Stimulated activated CD8-positive, alpha-beta memory T cell treated with anti-CD3 and anti-CD28 coated beads, Interleukin-15, amount 100 ng/mL, for 48 hours (primary cell): Measurements from ENCODE around the gene CNNM3.

Experiments
- DNase-seq, 2 donors: peaks; one replicate each; pipeline ENCODE4 v3.0.0-alpha.2; 2020; ENCODE audit warnings: low read depth in 2 of 2

CNNM3 gene

GRCh38 chr2:96864343-96865091 lies 48.4 kb downstream of the CNNM3 start:
- no peak for DNase-seq

- no peak for DNase-seq
Observed at GRCh38 chr2:96865654-96866053, 49.6 kb downstream of the CNNM3 start.

GRCh38 chr2:96866149-96866548 lies 50.1 kb downstream of the CNNM3 start:
- no peak for DNase-seq

GRCh38 chr2:96866586-96866985 lies 50.5 kb downstream of the CNNM3 start:
- DNase-seq: no peak

GRCh38 chr2:96866986-96867755 lies 51.1 kb downstream of the CNNM3 start:
- DNase-seq: no peak

- DNase-seq: no peak
Observed at GRCh38 chr2:96867756-96868554, 51.9 kb downstream of the CNNM3 start.

GRCh38 chr2:96868555-96869280 lies 52.6 kb downstream of the CNNM3 start:
- peak; percentile 58 to 59 for DNase-seq

GRCh38 chr2:96869281-96869821 lies 53.3 kb downstream of the CNNM3 start:
- DNase-seq: no peak

- DNase-seq: no peak
Observed at GRCh38 chr2:96869822-96870625, 54.0 kb downstream of the CNNM3 start, which contains the start of gene SEMA4C. Gene SEMA4C (minus strand): TSS chr2:96870080. CDS start chr2:96867886, 2,194 bp downstream.

GRCh38 chr2:96870626-96871255 lies 54.7 kb downstream of the CNNM3 start:
- DNase-seq: no peak

GRCh38 chr2:96872591-96873349 lies 56.7 kb downstream of the CNNM3 start:
- no peak for DNase-seq

- DNase-seq: no peak
Observed at GRCh38 chr2:96873651-96874096, 57.6 kb downstream of the CNNM3 start.

- no peak for DNase-seq
Observed at GRCh38 chr2:96874198-96874831, 58.2 kb downstream of the CNNM3 start.

GRCh38 chr2:96875498-96876268 lies 59.6 kb downstream of the CNNM3 start:
- DNase-seq: no peak

- no peak for DNase-seq
Observed at GRCh38 chr2:96876269-96877041, 60.4 kb downstream of the CNNM3 start.

GRCh38 chr2:96877042-96877451 lies 61.0 kb downstream of the CNNM3 start:
- DNase-seq: no peak

- no peak for DNase-seq
Observed at GRCh38 chr2:96877631-96878092, 61.6 kb downstream of the CNNM3 start.
